Kidney (tissue), 14 donors: ENCODE results near the gene ITGA3. TPM values are rescaled to one million over a fixed set of nuclear protein-coding genes. Genes with fewer than 3 reads are reported as not detected.

Experiments used
- DNase-seq, 5 donors: peaks; one replicate each; pipeline ENCODE4 v3.0.0-alpha.2; 2013 to 2020
- FAIRE-seq: peaks from 2 replicates; lab custom pipeline; 2012; peaks lifted over from hg19 to GRCh38; lab: Jason Lieb, UNC
- H3K27ac ChIP-seq, 2 donors: one replicate each; pipeline ENCODE4 v1.7.0; 2013; ENCODE audit warnings: low read depth in 2 of 2, low read length in 2 of 2, inconsistent platforms in 1 of 2
- H3K27me3 ChIP-seq: one replicate; pipeline ENCODE4 v1.7.1; 2013; ENCODE audit warnings: low read length, inconsistent platforms; ENCODE audit not compliant: control insufficient read depth, insufficient read depth
- H3K36me3 ChIP-seq, 3 donors: one replicate each; pipeline versions ENCODE4 v1.7.0 to v1.7.1; 2013; ENCODE audit warnings: low read length in 3 of 3, control low read depth in 1 of 3, inconsistent platforms in 1 of 3; ENCODE audit not compliant: insufficient read depth in 3 of 3, control insufficient read depth in 2 of 3
- H3K4me1 ChIP-seq, 3 donors: one replicate each; pipeline versions ENCODE4 v1.7.0 to v1.7.1; 2013; ENCODE audit warnings: low read length in 3 of 3, inconsistent platforms in 1 of 3, low read depth in 1 of 3; ENCODE audit not compliant: control insufficient read depth in 2 of 3, insufficient read depth in 2 of 3
- H3K4me3 ChIP-seq, 3 donors: one replicate each; pipeline versions ENCODE4 v1.7.0 to v1.8.1; 2013; ENCODE audit warnings: low read length in 3 of 3, control low read depth in 1 of 3, inconsistent platforms in 1 of 3
- H3K9ac ChIP-seq, 3 donors: one replicate each; pipeline versions ENCODE4 v1.7.0 to v1.7.1; 2013; ENCODE audit warnings: low read length in 3 of 3, control low read depth in 1 of 3, inconsistent platforms in 1 of 3
- H3K9me3 ChIP-seq, 3 donors: one replicate each; pipeline versions ENCODE4 v1.7.0 to v1.7.1; 2013; ENCODE audit warnings: low read length in 3 of 3, control low read depth in 1 of 3, inconsistent platforms in 1 of 3; ENCODE audit not compliant: control insufficient read depth in 2 of 3, insufficient read depth in 1 of 3
- CTCF ChIP-seq: IDR thresholded peaks from 3 replicates; pipeline ENCODE4 v1.5.1; 2012; ENCODE audit warnings: mild to moderate bottlenecking, moderate library complexity, borderline replicate concordance; ENCODE audit not compliant: insufficient read depth; ENCODE audit errors: extremely low read depth
- intact Hi-C: fragments of 100-400 bp; cut with DNase I; formaldehyde crosslinking; loops from one replicate; pipeline ENCODE4 v1.11.1; 2022
- polyA plus RNA-seq: library from polyadenylated mRNA; stranded (reverse); fragments of 350-450 nt; fragmentation: Illumina TruSeq; extraction: RNeasy Lipid Tissue Mini Kit (QIAGEN cat#74804); gene quantifications from one replicate; pipeline ENCODE4 v1.2.3, GENCODE V29; 2014; ENCODE audit warnings: low read depth, low replicate concordance; ENCODE audit not compliant: insufficient read depth
- total RNA-seq: library from RNA; stranded (reverse); fragmentation: NEBNext Ultra II Directional; extraction: Animal tissue kit (Norgen Biotek cat#: 25700); gene quantifications from one replicate; pipeline ENCODE4 v1.2.1, GENCODE V29; 2021
- donor health status: control.
- donor health status: control.
- donor health status: control.
- donor health status: control.
- donor health status: control.
- donor health status: DM: yes; HTN: yes; CAD: no.
- donor health status: Normal renal cell carcinoma (clear cell type).

Gene ITGA3
- total and polyA plus RNA-seq, 2 donors from 2014 or later = 117 to 367 TPM

- no peak for TF ChIP-seq CTCF
- intact Hi-C loops = no loop called here
Measured at GRCh38 chr17:50106393-50107131, 50.7 kb downstream of the ITGA3 start.

GRCh38 chr17:50107790-50108414 lies 52.0 kb downstream of the ITGA3 start:
- FAIRE-seq (no peak), DNase-seq (no peak)
- no peaks in the 10 kb centered on the region for H3K9me3 ChIP-seq
- H3K4me3 ChIP-seq = no peak overlapping the region
- no peak for TF ChIP-seq CTCF
- no peak overlapping the region for H3K27ac ChIP-seq
- intact Hi-C loops = no loop called here
- H3K36me3 ChIP-seq = peaks cover 2 to 64% (median 24%) of the 10 kb centered on the region in 3 donors
- no peak overlapping the region for H3K9ac ChIP-seq
- H3K4me1 ChIP-seq = peaks cover 0 to 30% (median 24%) of the 10 kb centered on the region in 3 donors
- no peaks in the 10 kb centered on the region for H3K27me3 ChIP-seq

More at GRCh38 chr17:50106393-50107131, 50.7 kb downstream of the ITGA3 start:
- FAIRE-seq (no peak), DNase-seq (peak in 1 of 5 donors; percentile 40)
- peaks cover 0 to 31% (median 22%) of the 10 kb centered on the region in 3 donors for H3K4me1 ChIP-seq
- H3K27ac ChIP-seq = no peak overlapping the region
- H3K27me3 ChIP-seq = no peaks in the 10 kb centered on the region
- H3K36me3 ChIP-seq = peaks cover 2 to 64% (median 24%) of the 10 kb centered on the region in 3 donors
- H3K9me3 ChIP-seq = no peaks in the 10 kb centered on the region
- no peak overlapping the region for H3K4me3 ChIP-seq
- H3K9ac ChIP-seq = no peak overlapping the region

GRCh38 chr17:50108556-50108955 lies 52.6 kb downstream of the ITGA3 start:
- no peak overlapping the region for H3K4me3 ChIP-seq
- H3K27ac ChIP-seq = no peak overlapping the region
- H3K9ac ChIP-seq = no peak overlapping the region
- peaks cover 2 to 61% (median 24%) of the 10 kb centered on the region in 3 donors for H3K36me3 ChIP-seq
- DNase-seq = no peak
- H3K27me3 ChIP-seq = no peaks in the 10 kb centered on the region
- H3K9me3 ChIP-seq = no peaks in the 10 kb centered on the region
- TF ChIP-seq CTCF = no peak
- intact Hi-C loops = no loop called here
- H3K4me1 ChIP-seq = peaks cover 0 to 23% (median 21%) of the 10 kb centered on the region in 3 donors
- no peak for FAIRE-seq
